GM19193 (cell line): ENCODE data around the gene TRABD2B.

ENCODE experiments used
- POLR2A ChIP-seq: IDR thresholded peaks from 4 replicates; pipeline ENCODE4 v1.6.1; 2011; ENCODE audit not compliant: insufficient read depth, insufficient read length; ENCODE audit errors: extremely low read depth

The TRABD2B gene

DNA sequence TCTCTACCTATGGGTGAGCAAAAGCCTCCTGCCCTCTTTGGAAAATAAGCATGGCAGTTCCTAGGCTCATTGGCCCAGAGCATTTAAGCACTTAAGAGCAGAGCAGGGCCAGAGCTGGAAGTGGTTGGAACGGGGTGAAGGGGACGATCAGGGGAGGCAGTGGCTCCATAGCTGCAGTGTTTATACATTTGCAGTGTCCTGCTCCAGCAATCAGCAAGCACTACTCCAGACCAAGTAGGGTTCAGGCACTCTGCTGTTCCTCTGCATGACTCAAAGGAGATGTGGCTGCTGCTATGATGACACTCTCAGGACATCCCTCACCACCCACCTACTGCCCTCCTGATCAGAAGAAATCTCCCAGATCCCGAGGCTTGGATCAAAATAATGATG is 55.0 kb downstream of the TRABD2B start:
- no peak for TF ChIP-seq POLR2A

DNA sequence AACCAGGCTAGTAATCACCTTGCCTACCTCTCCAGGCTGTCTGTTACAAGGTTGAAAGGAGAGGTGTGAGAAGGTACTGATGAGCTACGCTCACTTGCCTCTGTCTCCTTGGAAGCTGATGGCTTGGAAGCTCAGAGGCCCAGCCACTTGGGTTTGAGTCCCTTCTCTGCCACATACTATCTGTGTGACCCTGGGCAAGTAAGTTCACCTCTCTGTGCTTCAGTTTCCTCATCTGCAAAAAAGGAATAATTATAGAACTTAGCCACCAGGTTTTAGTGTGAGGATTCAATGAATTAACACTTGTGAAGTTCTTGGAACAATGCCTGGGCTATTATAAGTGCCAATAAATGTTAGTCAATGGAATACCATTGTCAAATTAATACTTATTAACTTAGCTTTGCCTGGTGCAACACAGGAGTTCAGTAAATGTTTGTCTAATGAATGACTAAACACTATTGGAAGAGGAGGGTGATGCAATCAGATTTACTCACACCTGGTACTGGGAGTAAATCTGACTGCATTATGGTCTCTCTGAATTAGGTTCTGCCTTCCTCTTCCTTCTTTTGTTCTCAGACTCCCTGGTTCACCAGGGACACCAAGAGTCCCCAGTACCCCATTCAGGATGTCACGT is 55.5 kb downstream of the TRABD2B start:
- TF ChIP-seq POLR2A = no peak

DNA sequence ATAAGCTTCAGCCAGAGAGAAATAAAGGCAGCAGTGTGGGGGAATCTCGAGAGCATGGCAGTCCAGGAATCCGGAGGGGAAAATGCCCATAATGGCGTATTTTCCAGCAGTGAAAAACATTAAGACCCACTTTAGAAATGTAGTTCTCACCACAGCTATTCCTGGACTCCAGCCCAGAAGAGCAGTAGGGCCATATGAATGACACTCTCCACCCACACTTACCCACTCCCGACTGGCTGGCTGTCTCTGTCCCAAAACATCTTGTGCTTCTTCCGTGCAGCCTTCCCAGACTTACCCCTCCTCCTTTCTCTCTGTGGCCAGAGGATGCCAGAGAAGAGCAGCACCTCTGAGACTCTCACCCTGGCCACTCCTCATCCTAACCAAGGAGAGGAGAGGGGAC is 56.4 kb downstream of the TRABD2B start:
- TF ChIP-seq POLR2A = no peak

DNA sequence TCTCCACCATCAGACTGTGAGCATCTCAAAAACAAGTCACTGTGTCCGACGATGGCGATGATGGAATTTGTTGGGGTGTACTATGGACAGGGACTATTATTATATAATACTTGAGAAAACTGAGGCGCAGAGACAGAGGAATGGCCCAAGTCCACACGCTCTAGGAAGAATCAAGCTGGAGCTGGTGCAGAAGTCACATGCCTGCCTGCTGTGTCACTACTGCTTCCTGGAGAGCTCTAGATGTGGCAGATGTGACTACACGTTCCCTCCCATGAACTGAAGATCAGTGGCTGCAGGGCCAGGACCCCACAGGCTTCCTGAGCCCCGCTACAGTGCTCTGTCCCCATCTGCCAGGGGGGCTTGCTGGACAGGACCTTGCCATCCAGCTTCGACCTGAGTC is 56.9 kb downstream of the TRABD2B start:
- no peak for TF ChIP-seq POLR2A

DNA sequence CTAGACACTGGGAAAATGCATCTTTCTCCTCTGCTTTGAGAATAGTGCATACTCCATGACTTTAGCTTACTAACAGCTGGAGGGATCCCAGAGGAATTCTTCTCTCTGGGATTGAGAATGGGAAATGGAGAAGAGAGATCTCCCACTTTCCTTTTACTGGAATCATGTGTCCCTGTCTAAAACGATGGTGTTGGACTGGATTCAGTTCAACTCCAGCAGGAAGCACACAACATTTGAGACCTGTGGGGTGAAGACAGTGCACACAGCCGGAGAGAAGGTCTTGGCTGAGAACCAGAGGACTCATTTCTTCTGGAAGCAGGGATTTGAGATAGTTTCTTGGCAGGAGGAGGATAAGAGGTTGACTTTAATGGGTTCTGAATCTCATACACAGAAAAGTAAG is 58.7 kb downstream of the TRABD2B start:
- no peak for TF ChIP-seq POLR2A

DNA sequence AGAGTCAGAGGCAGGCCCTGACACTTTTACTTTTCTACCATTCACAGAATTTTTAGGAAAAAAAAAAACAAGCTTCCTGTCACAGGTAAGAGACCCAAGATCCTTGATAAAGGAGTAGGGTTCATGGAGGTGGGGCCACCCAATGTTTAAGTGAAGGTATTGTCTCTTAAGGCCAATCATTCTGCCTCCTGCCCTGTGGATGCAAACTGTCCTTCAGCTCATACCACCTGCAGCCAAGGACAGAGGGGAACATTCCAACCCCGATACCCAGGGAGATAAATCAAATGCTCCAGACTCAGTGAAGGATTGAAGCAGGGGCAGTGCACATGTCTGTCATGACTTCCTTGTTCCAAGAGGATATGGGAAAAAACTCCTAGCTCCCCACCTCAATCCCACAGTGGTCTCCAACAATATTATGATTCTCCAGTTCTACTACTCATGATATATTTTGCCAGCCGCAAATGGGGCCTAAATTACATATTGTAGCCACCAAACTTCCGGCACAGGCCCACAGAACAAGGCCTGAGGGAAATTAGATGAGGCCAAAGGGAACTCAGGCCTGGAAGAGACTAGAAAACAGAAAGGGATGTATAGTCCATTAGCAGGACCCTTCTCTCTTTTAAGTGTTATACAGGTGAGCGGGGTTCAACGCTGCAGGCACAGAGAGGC is 59.5 kb downstream of the TRABD2B start:
- TF ChIP-seq POLR2A = no peak

DNA sequence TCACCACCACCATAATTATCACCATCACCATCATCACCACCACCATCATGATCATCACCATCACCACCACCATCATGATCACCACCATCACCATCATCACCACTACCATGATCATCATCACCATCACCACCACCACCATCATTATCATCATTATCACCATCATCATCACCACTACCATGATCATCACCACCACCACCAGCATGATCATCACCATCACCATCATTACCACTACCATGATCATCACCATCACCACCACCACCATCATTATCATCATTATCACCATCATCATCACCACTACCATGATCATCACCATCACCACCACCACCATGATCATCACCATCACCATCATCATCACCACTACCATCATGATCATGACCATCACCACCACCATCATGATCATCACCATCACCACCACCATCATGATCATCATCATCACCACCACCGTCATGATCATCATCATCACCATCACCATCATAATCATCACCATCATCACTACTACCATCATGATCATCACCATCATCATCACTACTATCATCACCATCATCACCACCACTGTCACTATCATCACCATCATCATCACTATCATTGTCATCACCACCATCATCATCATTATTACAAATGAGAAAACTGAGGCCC is 60.2 kb downstream of the TRABD2B start:
- no peak for TF ChIP-seq POLR2A

DNA sequence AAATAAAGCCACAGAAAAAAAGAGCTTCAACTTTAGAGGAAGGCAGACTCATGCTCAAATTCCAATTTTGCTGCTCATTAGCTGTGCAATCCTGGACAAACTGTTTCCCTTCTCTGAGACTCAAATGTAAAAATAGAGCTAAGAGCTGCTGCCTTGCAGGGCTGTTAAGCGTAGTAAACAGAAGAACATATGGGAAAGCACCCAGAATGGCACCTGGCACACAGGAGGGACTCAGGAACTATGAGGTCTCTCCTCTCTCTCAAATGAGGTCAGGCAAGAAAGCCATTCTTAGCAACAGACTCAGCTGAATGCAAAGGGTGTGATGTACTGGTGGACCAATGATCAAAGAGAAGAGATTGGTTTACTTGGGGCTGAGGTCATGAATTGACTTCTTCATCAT is 61.3 kb downstream of the TRABD2B start:
- TF ChIP-seq POLR2A = no peak

DNA sequence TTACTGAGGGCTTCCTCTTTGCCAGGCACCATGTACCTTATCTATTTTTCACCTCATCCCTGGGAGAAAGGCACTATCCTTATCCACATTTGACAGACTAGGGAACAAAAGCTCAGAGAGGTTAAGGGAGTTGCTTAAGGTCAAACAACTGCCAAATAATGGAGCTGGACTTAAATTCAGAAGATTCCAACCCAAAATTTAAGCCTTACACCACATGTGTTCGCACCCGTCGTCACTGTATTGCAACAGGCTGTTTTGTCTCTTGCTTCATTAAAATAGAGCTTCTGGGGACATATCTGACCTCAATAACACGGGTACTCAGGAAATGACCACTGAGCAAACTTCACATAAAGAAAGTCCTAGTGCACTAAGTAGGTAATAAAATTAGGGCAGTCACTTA is 62.0 kb downstream of the TRABD2B start:
- no peak for TF ChIP-seq POLR2A

DNA sequence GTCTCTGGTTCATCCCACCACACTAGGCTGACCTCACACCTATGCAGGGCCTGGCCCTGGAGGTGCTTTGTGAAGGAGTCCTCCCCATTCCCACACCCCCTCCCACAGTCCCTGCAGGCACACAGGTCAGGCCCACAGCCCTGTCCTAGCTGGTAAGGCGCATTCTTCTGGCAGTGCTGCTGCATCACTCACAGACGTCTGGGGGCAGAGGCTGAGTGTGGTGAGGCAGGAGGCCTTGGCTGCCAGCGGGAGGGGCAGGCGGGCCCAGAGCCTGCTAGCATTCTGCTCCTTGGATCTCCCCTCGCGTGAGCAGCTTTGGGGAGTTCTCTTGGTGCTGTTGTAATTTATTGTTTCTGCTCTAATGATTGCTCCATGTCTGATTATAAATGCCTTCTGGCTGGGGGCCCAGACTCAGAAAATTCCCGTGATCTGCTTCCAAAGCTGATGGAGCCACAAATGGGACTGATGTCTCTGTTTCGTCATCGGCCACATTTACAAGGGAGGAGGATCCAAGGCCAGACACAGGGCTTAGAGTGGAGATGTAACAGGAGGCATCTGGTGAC is 62.9 kb downstream of the TRABD2B start:
- TF ChIP-seq POLR2A = no peak

DNA sequence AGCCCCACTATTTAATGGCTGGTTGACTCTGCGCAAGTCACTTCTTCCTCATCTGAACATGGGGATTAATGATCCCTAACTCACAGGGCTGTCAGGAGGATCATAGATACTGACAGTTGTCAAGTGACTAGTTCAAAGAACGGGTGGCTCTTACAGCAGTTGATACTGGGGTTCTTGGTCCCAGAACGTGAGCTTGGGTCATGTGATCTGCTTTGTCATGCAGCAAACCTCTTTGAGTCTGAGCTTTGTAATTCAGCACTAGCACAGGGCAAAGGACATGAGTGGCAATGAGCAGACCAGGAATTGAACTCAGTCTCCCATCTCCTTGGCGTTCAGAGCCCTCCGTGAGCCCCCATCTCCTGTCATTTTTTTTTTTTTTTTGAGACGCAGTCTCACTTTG is 64.4 kb downstream of the TRABD2B start:
- no peak for TF ChIP-seq POLR2A

DNA sequence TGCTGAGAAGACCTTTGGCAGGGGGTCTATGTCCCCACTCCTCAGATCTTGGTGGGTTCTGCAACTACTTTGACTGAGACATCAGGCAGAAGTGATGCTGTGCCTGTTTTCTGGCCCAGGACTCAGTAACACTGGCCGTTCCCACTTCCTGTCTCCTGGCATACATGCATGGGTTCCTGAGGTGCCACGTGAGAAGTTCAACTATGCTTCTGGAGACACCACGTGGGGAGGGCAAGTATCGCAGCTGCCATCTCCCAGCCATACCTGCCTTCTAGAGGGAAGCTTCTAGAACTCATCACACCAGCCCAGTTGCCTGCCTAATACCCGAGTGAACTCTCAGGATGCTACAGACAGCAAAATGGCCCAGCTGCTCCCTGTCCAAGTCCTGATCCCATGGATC is 65.8 kb downstream of the TRABD2B start:
- no peak for TF ChIP-seq POLR2A

DNA sequence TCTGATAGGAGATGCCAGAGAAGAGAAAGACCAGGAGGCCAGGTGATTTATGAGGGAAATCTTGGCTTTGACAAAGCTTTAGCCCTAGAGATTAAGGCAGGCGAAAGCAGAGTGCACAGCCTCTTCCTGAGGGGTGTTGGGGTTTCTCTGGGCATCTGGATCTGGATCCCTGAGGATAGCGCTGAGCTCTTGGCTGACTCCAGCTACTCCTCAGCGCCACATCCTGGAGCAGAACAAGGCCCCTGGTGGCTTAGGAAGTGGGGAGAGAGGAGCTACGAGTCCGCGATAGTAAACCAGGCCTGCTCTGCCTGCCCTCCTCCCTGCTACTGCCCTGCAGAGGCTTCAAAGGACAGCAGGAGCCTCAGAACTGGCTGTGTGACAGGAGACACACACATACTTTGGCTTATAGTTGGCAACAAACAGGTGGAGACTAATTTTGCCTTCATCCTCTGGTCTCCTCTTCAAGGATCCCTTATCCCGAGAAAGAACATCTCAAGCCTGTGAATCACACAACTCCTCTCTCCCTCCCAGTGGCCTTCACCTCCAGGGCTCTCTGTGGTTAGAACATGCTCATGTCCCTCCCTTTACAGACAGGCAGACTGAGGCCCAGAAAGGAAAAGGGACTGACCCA is 66.9 kb downstream of the TRABD2B start:
- no peak for TF ChIP-seq POLR2A

DNA sequence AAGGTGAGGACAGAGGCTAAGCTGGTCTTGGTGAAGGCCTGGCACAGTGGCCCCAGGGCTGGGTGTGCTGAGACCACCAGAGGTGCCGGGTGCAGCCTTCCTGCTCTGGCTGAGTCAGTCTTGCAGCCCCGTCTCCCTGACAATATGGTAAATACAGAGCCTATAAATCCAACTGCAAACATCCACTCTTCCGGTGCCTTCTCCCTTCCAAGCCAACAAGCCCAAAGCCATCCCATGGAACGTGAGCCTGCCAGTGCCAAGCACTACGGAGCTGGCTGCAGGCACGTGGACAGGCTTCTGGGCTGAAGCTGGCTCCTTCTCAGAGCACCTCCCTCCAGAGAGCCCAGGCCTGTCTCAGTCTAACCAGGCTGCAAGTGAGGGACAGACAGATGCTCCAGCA is 70.0 kb downstream of the TRABD2B start:
- no peak for TF ChIP-seq POLR2A

DNA sequence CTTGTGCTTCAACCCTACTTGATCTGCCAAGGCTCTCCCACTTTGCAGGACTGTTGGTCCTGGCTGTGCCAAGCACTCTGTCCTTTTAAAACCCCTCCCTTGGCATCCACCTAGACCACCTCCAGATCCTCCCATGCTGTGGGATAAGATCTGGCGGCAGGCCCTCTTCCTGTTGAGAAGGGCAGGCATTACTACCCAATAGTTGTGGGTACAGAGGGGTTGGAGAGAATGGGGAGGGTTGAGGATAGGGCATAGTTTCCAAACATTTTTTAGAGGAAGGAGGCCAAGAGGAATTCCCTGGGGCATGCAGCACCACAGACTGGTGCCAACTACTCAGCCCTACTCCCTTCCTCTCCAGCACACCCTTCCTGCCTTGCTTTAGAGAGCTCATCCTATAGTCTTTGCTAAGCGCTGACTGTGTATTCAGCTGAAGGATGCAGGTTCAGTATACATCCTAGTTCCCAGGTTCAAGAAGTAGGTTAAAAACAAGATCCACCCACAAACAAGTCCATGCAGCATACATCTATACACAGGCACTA is 70.7 kb downstream of the TRABD2B start:
- TF ChIP-seq POLR2A = no peak
